WTC11 (cell line): ENCODE measurements around the gene KRTAP10-7.

ENCODE experiments used
- CBFB ChIP-seq: sonication (generic); formaldehyde crosslinking; IDR thresholded peaks from 2 replicates; pipeline ENCODE4 v1.8.1; 2022; ENCODE audit warnings: mild to moderate bottlenecking, low read depth, missing genetic modification reagents
- CREM ChIP-seq: sonication (generic); formaldehyde crosslinking; IDR thresholded peaks from 2 replicates; pipeline ENCODE4 v1.8.1; 2022; ENCODE audit warnings: mild to moderate bottlenecking, missing genetic modification reagents, moderate library complexity
- ZNF416 ChIP-seq: fragments of 250-450 bp; sonication (Bioruptor Pico); IDR thresholded peaks from 2 replicates; pipeline ENCODE4 v1.9.0; 2021; ENCODE audit warnings: mild to moderate bottlenecking, inconsistent platforms
- TF ChIP-seq, protein P1 (sequence below): fragments of 200-600 bp; IDR thresholded peaks from 2 replicates; pipeline ENCODE4 v1.8.0; 2022; ENCODE audit warnings: antibody characterized with exemption
- TF ChIP-seq, protein P2 (sequence below): sonication (generic); formaldehyde crosslinking; IDR thresholded peaks from 2 replicates; pipeline ENCODE4 v1.8.1; 2023; ENCODE audit warnings: mild to moderate bottlenecking, missing genetic modification reagents
- TF ChIP-seq, protein P3 (sequence below): sonication (generic); formaldehyde crosslinking; IDR thresholded peaks from 2 replicates; pipeline ENCODE4 v1.8.0; 2022; ENCODE audit warnings: mild to moderate bottlenecking, missing genetic modification reagents

DNA sequence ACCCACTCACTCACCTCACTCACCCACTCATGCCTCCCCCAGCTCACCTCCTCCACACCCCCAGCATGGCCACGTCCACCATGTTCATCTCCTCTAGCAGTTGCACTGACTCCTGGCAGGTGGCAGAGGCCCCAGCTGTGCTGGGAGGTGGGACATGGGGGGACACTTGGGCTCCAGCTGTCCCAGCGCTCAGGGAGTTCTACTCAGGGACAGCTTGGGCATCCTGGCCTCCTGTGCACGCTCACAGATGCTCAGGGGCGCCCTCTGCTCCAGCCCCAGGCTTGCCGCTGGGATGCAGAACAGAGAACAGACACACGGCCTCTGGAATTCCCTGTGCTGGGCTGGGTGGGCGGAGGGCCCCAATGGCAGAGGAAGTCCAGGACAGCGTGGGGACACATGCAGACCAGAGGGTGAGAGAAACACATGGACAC, 16.7 kb downstream of the KRTAP10-7 start:
- TF ChIP-seq, protein P1, sequence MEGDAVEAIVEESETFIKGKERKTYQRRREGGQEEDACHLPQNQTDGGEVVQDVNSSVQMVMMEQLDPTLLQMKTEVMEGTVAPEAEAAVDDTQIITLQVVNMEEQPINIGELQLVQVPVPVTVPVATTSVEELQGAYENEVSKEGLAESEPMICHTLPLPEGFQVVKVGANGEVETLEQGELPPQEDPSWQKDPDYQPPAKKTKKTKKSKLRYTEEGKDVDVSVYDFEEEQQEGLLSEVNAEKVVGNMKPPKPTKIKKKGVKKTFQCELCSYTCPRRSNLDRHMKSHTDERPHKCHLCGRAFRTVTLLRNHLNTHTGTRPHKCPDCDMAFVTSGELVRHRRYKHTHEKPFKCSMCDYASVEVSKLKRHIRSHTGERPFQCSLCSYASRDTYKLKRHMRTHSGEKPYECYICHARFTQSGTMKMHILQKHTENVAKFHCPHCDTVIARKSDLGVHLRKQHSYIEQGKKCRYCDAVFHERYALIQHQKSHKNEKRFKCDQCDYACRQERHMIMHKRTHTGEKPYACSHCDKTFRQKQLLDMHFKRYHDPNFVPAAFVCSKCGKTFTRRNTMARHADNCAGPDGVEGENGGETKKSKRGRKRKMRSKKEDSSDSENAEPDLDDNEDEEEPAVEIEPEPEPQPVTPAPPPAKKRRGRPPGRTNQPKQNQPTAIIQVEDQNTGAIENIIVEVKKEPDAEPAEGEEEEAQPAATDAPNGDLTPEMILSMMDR, result no peak
- TF ChIP-seq, protein P2, sequence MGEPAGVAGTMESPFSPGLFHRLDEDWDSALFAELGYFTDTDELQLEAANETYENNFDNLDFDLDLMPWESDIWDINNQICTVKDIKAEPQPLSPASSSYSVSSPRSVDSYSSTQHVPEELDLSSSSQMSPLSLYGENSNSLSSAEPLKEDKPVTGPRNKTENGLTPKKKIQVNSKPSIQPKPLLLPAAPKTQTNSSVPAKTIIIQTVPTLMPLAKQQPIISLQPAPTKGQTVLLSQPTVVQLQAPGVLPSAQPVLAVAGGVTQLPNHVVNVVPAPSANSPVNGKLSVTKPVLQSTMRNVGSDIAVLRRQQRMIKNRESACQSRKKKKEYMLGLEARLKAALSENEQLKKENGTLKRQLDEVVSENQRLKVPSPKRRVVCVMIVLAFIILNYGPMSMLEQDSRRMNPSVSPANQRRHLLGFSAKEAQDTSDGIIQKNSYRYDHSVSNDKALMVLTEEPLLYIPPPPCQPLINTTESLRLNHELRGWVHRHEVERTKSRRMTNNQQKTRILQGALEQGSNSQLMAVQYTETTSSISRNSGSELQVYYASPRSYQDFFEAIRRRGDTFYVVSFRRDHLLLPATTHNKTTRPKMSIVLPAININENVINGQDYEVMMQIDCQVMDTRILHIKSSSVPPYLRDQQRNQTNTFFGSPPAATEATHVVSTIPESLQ, result no peak
- TF ChIP-seq CREM (no peak), ZNF416 (CRISPR knock-in tag) (no peak), CBFB (CRISPR knock-in tag) (no peak)
- TF ChIP-seq, protein P3, sequence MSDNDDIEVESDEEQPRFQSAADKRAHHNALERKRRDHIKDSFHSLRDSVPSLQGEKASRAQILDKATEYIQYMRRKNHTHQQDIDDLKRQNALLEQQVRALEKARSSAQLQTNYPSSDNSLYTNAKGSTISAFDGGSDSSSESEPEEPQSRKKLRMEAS (CRISPR knock-in tag), result no peak
